Activated T-helper 1 cell treated with anti-CD3 and anti-CD28 coated beads, Interleukin-12 subunit alpha, Interleukin-12 subunit beta, Interleukin-2, Interleukin-4 antibody, amounts not matched to agents 30 ng/mL and 10 ng/mL and 1 ng/mL, durations not matched to agents 14 hours and 24 hours and 36 hours (primary cell): ENCODE results near the gene HTT-AS. TPM values are rescaled to one million over a fixed set of nuclear protein-coding genes. Genes with fewer than 3 reads are reported as not detected.
A peak's percentile ranks its signal among the peaks of the same experiment; 100 is the strongest.

Experiments used
- DNase-seq: peaks from one replicate; pipeline ENCODE4 v3.0.0; 2021; ENCODE audit warnings: low spot score
- H3K27ac Mint-ChIP-seq: one replicate; pipeline ENCODE4 v1.8.0; 2021; ENCODE audit warnings: mild to moderate bottlenecking, mixed read lengths
- H3K27me3 Mint-ChIP-seq: one replicate; pipeline ENCODE4 v1.8.0; 2022; ENCODE audit warnings: mild to moderate bottlenecking, moderate library complexity, mixed read lengths; ENCODE audit not compliant: insufficient read depth
- H3K36me3 Mint-ChIP-seq: one replicate; pipeline ENCODE4 v1.8.0; 2021; ENCODE audit warnings: low read depth, mixed read lengths
- H3K4me1 Mint-ChIP-seq: one replicate; pipeline ENCODE4 v1.8.0; 2021; ENCODE audit warnings: low read depth, mixed read lengths
- H3K4me3 Mint-ChIP-seq: one replicate; pipeline ENCODE4 v1.8.0; 2021; ENCODE audit warnings: mild to moderate bottlenecking, moderate library complexity, mixed read lengths
- H3K9me3 Mint-ChIP-seq: one replicate; pipeline ENCODE4 v1.8.0; 2021; ENCODE audit warnings: mixed read lengths
- intact Hi-C: fragments of 100-400 bp; cut with micrococcal nuclease; formaldehyde crosslinking; loops from one replicate; pipeline ENCODE4 v1.15.1; 2024
- total RNA-seq: library from RNA; stranded (reverse); gene quantifications from 2 replicates; pipeline ENCODE4 v1.2.3, GENCODE V29; 2022

The HTT-AS gene
- total RNA-seq, 1 donor from 2014 or later, result not detected

GRCh38 chr4:3029464-3029863 lies 44.9 kb downstream of the HTT-AS start:
- peaks cover 15% of the 10 kb centered on the region for H3K27me3 Mint-ChIP-seq
- DNase-seq, result no peak
- no peak overlapping the region for H3K4me3 Mint-ChIP-seq
- H3K27ac Mint-ChIP-seq, result no peak overlapping the region
- no peaks in the 10 kb centered on the region for H3K9me3 Mint-ChIP-seq
- intact Hi-C loops, result no loop called here
- no peaks in the 10 kb centered on the region for H3K36me3 Mint-ChIP-seq
- H3K4me1 Mint-ChIP-seq, result no peaks in the 10 kb centered on the region

DNA sequence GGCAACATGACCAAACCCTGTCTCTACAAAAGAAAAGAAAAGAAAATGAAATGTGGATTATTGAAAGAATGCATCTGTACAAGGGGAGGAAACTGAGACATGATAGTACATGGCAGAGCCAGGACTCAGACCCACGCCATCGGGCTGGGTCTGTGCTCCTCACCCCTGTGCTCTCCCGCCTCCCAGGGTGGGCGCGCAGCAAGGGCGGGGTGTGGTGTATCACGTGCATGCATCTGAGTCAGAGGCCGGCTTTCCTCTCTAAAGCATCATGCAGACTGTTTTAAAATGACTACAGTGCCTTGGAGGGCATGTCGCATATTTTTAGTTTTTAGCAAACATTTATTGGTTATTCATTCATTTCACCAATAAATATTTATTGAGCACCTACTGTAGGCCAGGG lies 47.8 kb downstream of the HTT-AS start:
- H3K27me3 Mint-ChIP-seq, result peaks cover 9% of the 10 kb centered on the region
- DNase-seq, result no peak
- no peaks in the 10 kb centered on the region for H3K4me1 Mint-ChIP-seq
- intact Hi-C loops, result no loop called here
- H3K9me3 Mint-ChIP-seq, result peaks cover 4% of the 10 kb centered on the region
- no peak overlapping the region for H3K27ac Mint-ChIP-seq
- H3K36me3 Mint-ChIP-seq, result no peaks in the 10 kb centered on the region
- no peak overlapping the region for H3K4me3 Mint-ChIP-seq

- no peaks in the 10 kb centered on the region for H3K36me3 Mint-ChIP-seq
- intact Hi-C loops, result no loop called here
- no peaks in the 10 kb centered on the region for H3K4me1 Mint-ChIP-seq
- H3K27ac Mint-ChIP-seq, result no peak overlapping the region
- DNase-seq, result no peak
- H3K27me3 Mint-ChIP-seq, result peaks cover 6% of the 10 kb centered on the region
- H3K4me3 Mint-ChIP-seq, result no peak overlapping the region
- peaks cover 4% of the 10 kb centered on the region for H3K9me3 Mint-ChIP-seq
Measured at GRCh38 chr4:3025881-3026280, 48.5 kb downstream of the HTT-AS start.

- Mint-ChIP-seq H3K9me3 (peaks cover 4% of the 10 kb centered on the region), H3K27me3 (peaks cover 22% of the 10 kb centered on the region), H3K4me1 (no peaks in the 10 kb centered on the region), H3K4me3 (no peak overlapping the region), H3K36me3 (no peaks in the 10 kb centered on the region), H3K27ac (no peak overlapping the region)
- intact Hi-C loops, result no loop called here
- DNase-seq, result no peak
Measured at GRCh38 chr4:3022651-3023050, 51.7 kb downstream of the HTT-AS start.

DNA sequence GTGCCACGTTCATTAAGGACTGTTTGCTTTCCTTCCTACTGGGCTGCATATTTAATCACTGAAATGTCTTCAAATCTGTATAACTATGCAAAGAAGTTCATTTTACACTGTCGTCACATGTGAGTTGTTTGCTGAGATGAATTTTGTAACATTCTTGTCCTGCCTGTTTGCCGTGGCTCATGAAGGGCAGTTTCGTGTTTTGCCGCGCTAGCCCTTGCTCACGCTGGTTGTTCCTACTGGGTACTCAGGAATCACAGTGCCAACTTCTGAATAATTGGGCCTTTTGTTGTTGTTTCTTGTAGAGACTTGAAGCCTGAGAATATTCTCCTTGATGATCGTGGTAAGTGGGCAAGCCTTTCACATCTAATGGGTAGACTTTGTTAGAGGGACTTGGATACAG lies 52.2 kb downstream of the HTT-AS start:
- DNase-seq, result no peak
- Mint-ChIP-seq H3K4me3 (no peak overlapping the region), H3K9me3 (peaks cover 4% of the 10 kb centered on the region), H3K4me1 (no peaks in the 10 kb centered on the region), H3K27me3 (peaks cover 22% of the 10 kb centered on the region), H3K36me3 (no peaks in the 10 kb centered on the region), H3K27ac (no peak overlapping the region)
- intact Hi-C loops, result no loop called here

DNA sequence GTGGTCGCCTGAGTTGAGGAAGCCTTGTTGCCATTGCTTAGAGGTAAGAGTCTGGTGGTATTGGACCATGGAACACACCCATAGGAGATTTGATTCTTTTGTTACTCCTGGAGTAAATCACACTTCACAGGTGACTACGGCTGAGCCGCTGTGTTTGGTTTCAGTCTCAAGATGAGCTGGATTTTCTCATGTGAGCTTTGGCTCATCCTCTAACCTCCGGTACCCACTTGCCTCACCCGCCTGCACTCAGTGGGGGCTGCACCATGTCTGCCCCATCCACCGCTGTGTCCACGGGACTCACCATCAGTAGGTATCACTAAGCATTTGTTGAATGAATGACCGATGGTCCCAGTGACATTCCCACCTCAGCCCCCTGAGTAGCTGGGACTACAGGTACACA lies 52.7 kb downstream of the HTT-AS start:
- intact Hi-C loops, result no loop called here
- DNase-seq, result no peak
- H3K36me3 Mint-ChIP-seq, result no peaks in the 10 kb centered on the region
- peaks cover 22% of the 10 kb centered on the region for H3K27me3 Mint-ChIP-seq
- no peak overlapping the region for H3K4me3 Mint-ChIP-seq
- H3K9me3 Mint-ChIP-seq, result peaks cover 4% of the 10 kb centered on the region
- H3K27ac Mint-ChIP-seq, result no peak overlapping the region
- no peaks in the 10 kb centered on the region for H3K4me1 Mint-ChIP-seq

DNA sequence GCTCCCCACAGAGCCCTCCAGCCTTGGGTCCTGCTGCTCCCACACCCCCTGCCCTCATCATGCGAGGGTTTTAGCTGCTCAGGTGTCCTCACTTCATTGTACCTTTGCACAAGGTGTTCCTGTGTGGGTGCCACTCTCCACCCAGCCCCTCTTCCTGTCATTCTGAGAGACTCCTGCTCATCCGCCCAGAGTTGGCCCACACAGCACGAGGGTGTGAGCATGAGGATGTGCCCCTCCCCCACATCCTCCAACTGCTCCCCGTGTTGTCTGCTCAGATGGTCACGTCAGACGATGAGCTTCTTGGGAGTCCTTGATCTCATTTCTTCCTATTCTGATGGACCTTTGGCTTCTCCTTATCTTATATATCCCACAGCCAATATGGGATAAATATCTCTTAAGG lies 53.2 kb downstream of the HTT-AS start:
- H3K4me1 Mint-ChIP-seq, result no peaks in the 10 kb centered on the region
- no peak overlapping the region for H3K4me3 Mint-ChIP-seq
- peaks cover 22% of the 10 kb centered on the region for H3K27me3 Mint-ChIP-seq
- intact Hi-C loops, result no loop called here
- DNase-seq, result no peak
- no peaks in the 10 kb centered on the region for H3K36me3 Mint-ChIP-seq
- H3K27ac Mint-ChIP-seq, result no peak overlapping the region
- H3K9me3 Mint-ChIP-seq, result peaks cover 4% of the 10 kb centered on the region

DNA sequence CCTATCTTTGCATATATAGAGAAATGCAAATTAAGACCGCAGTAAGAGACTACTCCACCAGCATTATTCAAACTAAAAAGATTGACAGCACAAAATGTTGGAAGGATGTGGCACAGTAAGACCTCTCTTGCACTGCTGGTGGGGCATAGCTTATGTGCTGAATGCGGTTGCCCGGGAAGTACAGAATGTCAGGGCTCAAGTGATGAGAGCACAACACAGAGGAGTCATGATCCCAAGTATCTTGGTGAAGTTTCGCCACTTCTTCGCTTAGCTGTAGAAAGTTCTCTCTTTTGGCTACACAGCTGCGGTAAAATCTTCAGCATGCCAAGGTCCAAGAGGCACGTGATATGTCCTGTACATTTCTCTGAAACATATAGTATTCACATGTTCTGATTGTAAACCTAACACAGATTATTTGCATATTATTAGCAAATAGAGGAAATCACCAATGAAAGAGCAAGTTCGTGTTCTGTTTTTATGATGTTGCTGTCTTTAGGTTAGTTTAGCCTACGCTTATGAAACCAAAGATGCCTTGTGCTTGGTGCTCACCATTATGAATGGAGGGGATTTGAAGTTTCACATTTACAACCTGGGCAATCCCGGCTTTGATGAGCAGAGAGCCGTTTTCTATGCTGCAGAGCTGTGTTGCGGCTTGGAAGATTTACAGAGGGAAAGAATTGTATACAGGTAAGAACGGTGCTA lies 55.0 kb downstream of the HTT-AS start:
- peaks cover 20% of the 10 kb centered on the region for H3K27me3 Mint-ChIP-seq

GRCh38 chr4:3017504-3017903 lies 56.8 kb downstream of the HTT-AS start:
- peaks cover 10% of the 10 kb centered on the region for H3K4me1 Mint-ChIP-seq
- no peaks in the 10 kb centered on the region for H3K9me3 Mint-ChIP-seq
- no peak for DNase-seq
- no peak overlapping the region for H3K27ac Mint-ChIP-seq
- no peak overlapping the region for H3K4me3 Mint-ChIP-seq
- intact Hi-C loops, result no loop called here
- H3K27me3 Mint-ChIP-seq, result peaks cover 22% of the 10 kb centered on the region
- no peaks in the 10 kb centered on the region for H3K36me3 Mint-ChIP-seq

More for the DNA sequence above, 55.0 kb downstream of the HTT-AS start:
- DNase-seq, result no peak
- Mint-ChIP-seq H3K4me3 (no peak overlapping the region), H3K9me3 (peaks cover 4% of the 10 kb centered on the region), H3K4me1 (no peaks in the 10 kb centered on the region), H3K36me3 (no peaks in the 10 kb centered on the region), H3K27ac (no peak overlapping the region)
- intact Hi-C loops, result no loop called here

GRCh38 chr4:3016961-3017360 lies 57.4 kb downstream of the HTT-AS start:
- no peaks in the 10 kb centered on the region for H3K36me3 Mint-ChIP-seq
- H3K27ac Mint-ChIP-seq, result no peak overlapping the region
- H3K4me1 Mint-ChIP-seq, result peaks cover 10% of the 10 kb centered on the region
- no peak for DNase-seq
- H3K9me3 Mint-ChIP-seq, result no peaks in the 10 kb centered on the region
- H3K27me3 Mint-ChIP-seq, result peaks cover 22% of the 10 kb centered on the region
- no peak overlapping the region for H3K4me3 Mint-ChIP-seq
- intact Hi-C loops, result no loop called here

- intact Hi-C loops, result no loop called here
- Mint-ChIP-seq H3K36me3 (no peaks in the 10 kb centered on the region), H3K9me3 (no peaks in the 10 kb centered on the region), H3K4me1 (peaks cover 10% of the 10 kb centered on the region), H3K4me3 (no peak overlapping the region), H3K27ac (peak overlapping the region; percentile 27), H3K27me3 (peaks cover 11% of the 10 kb centered on the region)
- DNase-seq, result no peak
Measured at GRCh38 chr4:3013839-3014350, 60.4 kb downstream of the HTT-AS start.
